ENCODE measurements around the gene LRRC7.

DNA sequence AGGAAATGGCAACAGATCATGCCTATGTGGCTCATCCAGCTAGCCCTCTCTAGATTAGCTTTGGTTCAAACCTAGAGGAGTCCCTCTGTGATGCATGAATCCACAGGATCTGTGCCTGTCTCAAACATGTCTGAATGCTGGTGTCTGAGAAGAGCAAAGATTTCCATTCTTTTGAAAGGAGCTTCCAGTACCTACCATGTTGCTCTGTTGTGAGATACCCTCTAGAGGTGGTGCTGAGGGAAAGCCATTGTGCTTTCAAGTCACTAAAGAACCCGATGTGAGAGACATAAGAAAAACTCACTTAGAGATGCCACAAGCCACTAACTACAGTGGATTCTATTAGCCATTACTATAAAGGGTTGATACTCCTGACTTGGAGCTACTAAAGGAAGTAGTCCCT is 534.1 kb downstream of the LRRC7 start:
- no peak for TF ChIP-seq CTCF (IDR thresholded peaks at IDR 0.05; ENCODE audit: low read length)
- no peak for TF ChIP-seq EZH2 (IDR thresholded peaks at IDR 0.05; ENCODE audit: borderline replicate concordance, low read length)
